ENCODE data around the gene ARHGEF10L. TPM values are rescaled to one million over a fixed set of nuclear protein-coding genes. Genes with fewer than 3 reads are reported as not detected.

The ARHGEF10L gene
- total RNA-seq, 1 donor = 16.8 TPM

GRCh38 chr1:17598251-17598650 lies 58.8 kb downstream of the ARHGEF10L start:
- no peak for DNase-seq (ENCODE audit: low read depth)
- no peak overlapping the region for H3K4me3 ChIP-seq (ENCODE audit: low read depth, low read length)
- TF ChIP-seq, protein P1, sequence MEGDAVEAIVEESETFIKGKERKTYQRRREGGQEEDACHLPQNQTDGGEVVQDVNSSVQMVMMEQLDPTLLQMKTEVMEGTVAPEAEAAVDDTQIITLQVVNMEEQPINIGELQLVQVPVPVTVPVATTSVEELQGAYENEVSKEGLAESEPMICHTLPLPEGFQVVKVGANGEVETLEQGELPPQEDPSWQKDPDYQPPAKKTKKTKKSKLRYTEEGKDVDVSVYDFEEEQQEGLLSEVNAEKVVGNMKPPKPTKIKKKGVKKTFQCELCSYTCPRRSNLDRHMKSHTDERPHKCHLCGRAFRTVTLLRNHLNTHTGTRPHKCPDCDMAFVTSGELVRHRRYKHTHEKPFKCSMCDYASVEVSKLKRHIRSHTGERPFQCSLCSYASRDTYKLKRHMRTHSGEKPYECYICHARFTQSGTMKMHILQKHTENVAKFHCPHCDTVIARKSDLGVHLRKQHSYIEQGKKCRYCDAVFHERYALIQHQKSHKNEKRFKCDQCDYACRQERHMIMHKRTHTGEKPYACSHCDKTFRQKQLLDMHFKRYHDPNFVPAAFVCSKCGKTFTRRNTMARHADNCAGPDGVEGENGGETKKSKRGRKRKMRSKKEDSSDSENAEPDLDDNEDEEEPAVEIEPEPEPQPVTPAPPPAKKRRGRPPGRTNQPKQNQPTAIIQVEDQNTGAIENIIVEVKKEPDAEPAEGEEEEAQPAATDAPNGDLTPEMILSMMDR (IDR thresholded peaks at IDR 0.05; ENCODE audit: insufficient read depth, low read depth, low read length) = no peak

GRCh38 chr1:17599291-17599953 lies 59.9 kb downstream of the ARHGEF10L start:
- no peak overlapping the region for H3K4me3 ChIP-seq (ENCODE audit: low read depth, low read length)
- DNase-seq (ENCODE audit: low read depth) = no peak
- TF ChIP-seq, protein P1 (IDR thresholded peaks at IDR 0.05; ENCODE audit: insufficient read depth, low read depth, low read length) = no peak

GRCh38 chr1:17599954-17600300 lies 60.4 kb downstream of the ARHGEF10L start:
- TF ChIP-seq, protein P1 (IDR thresholded peaks at IDR 0.05; ENCODE audit: insufficient read depth, low read depth, low read length) = no peak
- no peak for DNase-seq (ENCODE audit: low read depth)
- no peak overlapping the region for H3K4me3 ChIP-seq (ENCODE audit: low read depth, low read length)

GRCh38 chr1:17600321-17600720 lies 60.8 kb downstream of the ARHGEF10L start:
- TF ChIP-seq, protein P1 (IDR thresholded peaks at IDR 0.05; ENCODE audit: insufficient read depth, low read depth, low read length) = no peak

GRCh38 chr1:17601643-17602382 lies 62.3 kb downstream of the ARHGEF10L start:
- DNase-seq (ENCODE audit: low read depth) = no peak
- no peak overlapping the region for H3K4me3 ChIP-seq (ENCODE audit: low read depth, low read length)
- TF ChIP-seq, protein P1 (IDR thresholded peaks at IDR 0.05; ENCODE audit: insufficient read depth, low read depth, low read length) = no peak

More at GRCh38 chr1:17600321-17600720, 60.8 kb downstream of the ARHGEF10L start:
- H3K4me3 ChIP-seq (ENCODE audit: low read depth, low read length) = no peak overlapping the region
- DNase-seq (ENCODE audit: low read depth) = no peak

- DNase-seq (ENCODE audit: low read depth) = no peak
- TF ChIP-seq, protein P1 (IDR thresholded peaks at IDR 0.05; ENCODE audit: insufficient read depth, low read depth, low read length) = no peak
- H3K4me3 ChIP-seq (ENCODE audit: low read depth, low read length) = no peak overlapping the region
Measured at GRCh38 chr1:17603091-17603841, 63.8 kb downstream of the ARHGEF10L start.
